GM12891 (cell line): ENCODE data around the gene CCR7.

Experiments used
- POLR2A ChIP-seq: IDR thresholded peaks from 2 replicates; pipeline ENCODE4 v1.6.1; 2011; ENCODE audit warnings: low read depth, low read length, control low read depth
- POLR2AphosphoS5 ChIP-seq: IDR thresholded peaks from 2 replicates; pipeline ENCODE4 v1.6.1; 2011; ENCODE audit warnings: low read depth, low read length, control low read depth
- POU2F2 ChIP-seq: IDR thresholded peaks from 2 replicates; pipeline ENCODE4 v1.6.1; 2011; ENCODE audit warnings: low read depth, mild to moderate bottlenecking, control low read depth, low read length, moderate library complexity
- TAF1 ChIP-seq: IDR thresholded peaks from 2 replicates; pipeline ENCODE4 v1.6.1; 2011; ENCODE audit warnings: low read depth, low read length, control low read depth

DNA sequence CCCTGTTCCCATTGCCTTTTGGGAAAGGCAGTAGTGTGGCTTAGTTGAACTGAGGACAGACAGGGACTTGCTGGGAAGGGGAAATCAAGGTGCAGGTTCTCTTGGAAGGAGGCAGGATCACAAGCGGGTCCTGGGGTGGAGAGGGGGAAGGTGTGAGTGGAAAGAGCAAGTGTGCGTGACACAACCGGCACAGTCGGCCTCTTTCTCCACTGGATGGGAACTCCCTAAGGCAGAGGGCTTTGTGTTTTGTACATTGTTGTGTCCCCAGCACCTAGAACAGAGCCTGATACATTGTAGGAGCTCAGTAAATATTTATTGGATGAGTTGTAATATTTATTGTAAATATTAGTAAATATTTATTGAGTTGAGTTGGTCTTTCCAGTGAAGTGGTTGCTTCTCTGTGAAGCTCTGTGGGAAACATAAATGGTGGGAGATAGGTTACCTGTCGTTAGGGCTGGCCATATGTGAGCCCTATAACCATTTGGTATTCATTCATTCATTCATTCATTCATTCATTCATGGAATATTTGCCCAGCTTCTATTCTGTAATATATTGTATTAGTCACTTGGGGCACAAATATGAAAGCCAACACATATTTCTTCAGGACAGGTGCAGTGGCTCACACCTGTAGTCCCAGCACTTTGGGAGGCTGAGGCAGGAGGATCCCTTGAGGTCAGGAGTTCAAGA is 48.3 kb upstream of the CCR7 start:
- TF ChIP-seq POLR2AphosphoS5, result no peak
- TF ChIP-seq POLR2A, result no peak
- TF ChIP-seq TAF1, result no peak
- no peak for TF ChIP-seq POU2F2
